ENCODE measurements around the gene CRMP1. TPM values are rescaled to one million over a fixed set of nuclear protein-coding genes. Genes with fewer than 3 reads are reported as not detected.

The CRMP1 gene
- total RNA-seq, 4 donors from 2014 or later, result 0.39 to 0.66 TPM; not detected in 2

DNA sequence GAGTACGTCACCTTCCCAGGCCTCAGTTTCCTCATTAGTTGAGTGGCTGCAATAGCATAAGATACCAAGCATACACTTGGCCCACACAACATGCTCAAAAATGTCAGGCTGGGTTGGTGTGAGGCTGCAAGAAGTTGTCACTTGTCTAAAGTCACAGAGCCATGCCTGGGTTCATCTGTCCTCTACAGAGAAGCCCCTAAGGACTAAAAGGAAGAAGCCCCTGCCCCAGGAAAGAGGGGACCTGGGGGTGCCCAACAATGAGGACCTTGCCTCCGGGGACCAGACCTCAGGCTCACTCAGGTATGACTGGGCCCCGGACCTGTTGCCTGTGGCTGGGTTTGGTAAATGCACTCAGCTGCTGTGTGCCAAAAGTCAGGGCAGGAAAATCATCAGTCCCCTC, 82.7 kb downstream of the CRMP1 start:
- DNase-seq (no peak), ATAC-seq (no peak)
- TF ChIP-seq POLR2A (IDR thresholded peaks at IDR 0.05) (no peak), CTCF (IDR thresholded peaks at IDR 0.05 in 4 of 5, conservative IDR thresholded peaks at IDR 0.05 in 1 of 5) (no peak)
- Histone ChIP-seq H3K4me1 (no peaks in the 10 kb centered on the region), H3K27me3 (no peaks in the 10 kb centered on the region), H3K4me3 (no peak overlapping the region), H3K27ac (no peak overlapping the region), H3K36me3 (no peaks in the 10 kb centered on the region), H3K9me3 (no peaks in the 10 kb centered on the region)
- intact Hi-C loops (cut with DNase I; ENCODE audit: low total_unique reads) (no loop called here), in situ Hi-C loops (cut with MboI; ENCODE audit: low sequenced_read_pairs in 4 of 4) (loop anchor here in 2 of 4 donors (25.0 kb wide), 2 partner anchors 773 to 1323 kb away; no protein-coding TSS in a partner anchor)

- Histone ChIP-seq H3K9me3 (no peaks in the 10 kb centered on the region), H3K36me3 (no peaks in the 10 kb centered on the region), H3K27ac (no peak overlapping the region), H3K4me1 (no peaks in the 10 kb centered on the region), H3K27me3 (no peaks in the 10 kb centered on the region), H3K4me3 (no peak overlapping the region)
- intact Hi-C loops (cut with DNase I; ENCODE audit: low total_unique reads), result no loop called here
- ATAC-seq (no peak), DNase-seq (no peak)
- no peak for TF ChIP-seq CTCF (IDR thresholded peaks at IDR 0.05 in 4 of 5, conservative IDR thresholded peaks at IDR 0.05 in 1 of 5)
- in situ Hi-C loops (cut with MboI; ENCODE audit: low sequenced_read_pairs in 4 of 4), result loop anchor here in 2 of 4 donors (25.0 kb wide), 2 partner anchors 772 to 1322 kb away; no protein-coding TSS in a partner anchor
These were observed 83.6 kb downstream of the CRMP1 start for GRCh38 chr4:5809216-5809776.

GRCh38 chr4:5808081-5808741, 84.7 kb downstream of the CRMP1 start:
- ATAC-seq (no peak), DNase-seq (no peak)
- TF ChIP-seq POLR2A (IDR thresholded peaks at IDR 0.05) (no peak), CTCF (IDR thresholded peaks at IDR 0.05 in 4 of 5, conservative IDR thresholded peaks at IDR 0.05 in 1 of 5) (no peak)
- H3K36me3 ChIP-seq, result no peaks in the 10 kb centered on the region
- H3K4me1 ChIP-seq, result no peaks in the 10 kb centered on the region
- H3K27ac ChIP-seq, result no peak overlapping the region
- H3K4me3 ChIP-seq, result no peak overlapping the region
- no peaks in the 10 kb centered on the region for H3K27me3 ChIP-seq
- intact Hi-C loops (cut with DNase I; ENCODE audit: low total_unique reads) (no loop called here), in situ Hi-C loops (cut with MboI; ENCODE audit: low sequenced_read_pairs in 4 of 4) (loop anchor here in 2 of 4 donors (25.0 kb wide), 2 partner anchors 771 to 1321 kb away; no protein-coding TSS in a partner anchor)
- H3K9me3 ChIP-seq, result no peaks in the 10 kb centered on the region

GRCh38 chr4:5805270-5805669, 87.6 kb downstream of the CRMP1 start:
- H3K36me3 ChIP-seq, result no peaks in the 10 kb centered on the region
- ATAC-seq (no peak), DNase-seq (no peak)
- no peaks in the 10 kb centered on the region for H3K4me1 ChIP-seq
- H3K9me3 ChIP-seq, result no peaks in the 10 kb centered on the region
- no peak overlapping the region for H3K4me3 ChIP-seq
- intact Hi-C loops (cut with DNase I; ENCODE audit: low total_unique reads) (no loop called here), in situ Hi-C loops (cut with MboI; ENCODE audit: low sequenced_read_pairs in 4 of 4) (loop anchor here in 2 of 4 donors (25.0 kb wide), 2 partner anchors 768 to 1318 kb away; no protein-coding TSS in a partner anchor)
- TF ChIP-seq POLR2A (IDR thresholded peaks at IDR 0.05), result no peak
- TF ChIP-seq CTCF (IDR thresholded peaks at IDR 0.05 in 4 of 5, conservative IDR thresholded peaks at IDR 0.05 in 1 of 5), result no peak
- H3K27ac ChIP-seq, result no peak overlapping the region
- no peaks in the 10 kb centered on the region for H3K27me3 ChIP-seq

Measured in gastrocnemius medialis (tissue), 4 donors.